GM13977 (cell line): ENCODE measurements around the gene PPP3CA.

Experiments used
- DNase-seq: peaks from one replicate; pipeline ENCODE4 v3.0.0; 2012; ENCODE audit warnings: low spot score
- CTCF ChIP-seq: IDR thresholded peaks from 2 replicates; pipeline ENCODE4 v1.5.1; 2012; ENCODE audit warnings: mild to moderate bottlenecking, control low read depth; ENCODE audit not compliant: insufficient read depth; ENCODE audit errors: extremely low read depth, missing control alignments
- in situ Hi-C: fragments of 300-500 bp; cut with MboI; formaldehyde crosslinking; loops from one replicate; pipeline ENCODE4 v1.12.0; 2022; ENCODE audit warnings: low sequenced_read_pairs, low pct_unique_long_range_greater_than_20kb, mixed read lengths, inconsistent platforms; ENCODE audit not compliant: unreplicated experiment

The PPP3CA gene

DNA sequence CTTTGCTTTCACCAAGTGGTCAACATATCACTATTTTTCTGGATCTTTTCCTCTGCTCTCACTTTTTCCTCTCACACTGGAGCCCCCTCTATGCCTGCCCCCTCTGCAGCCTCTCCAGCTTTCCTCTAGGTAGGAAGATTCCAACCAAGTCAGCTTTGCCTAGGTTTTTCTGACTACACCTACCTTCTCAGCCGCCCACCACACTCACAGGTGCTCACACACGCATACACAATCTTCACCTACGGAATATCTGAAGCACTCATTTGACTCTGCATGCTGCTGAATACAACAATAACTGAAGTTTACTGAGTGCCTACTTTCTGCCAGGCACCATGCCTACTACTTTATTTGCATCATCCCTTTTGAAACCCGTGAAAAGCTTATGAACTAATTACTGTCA lies 328.0 kb downstream of the PPP3CA start:
- DNase-seq, result no peak
- no peak for TF ChIP-seq CTCF
- in situ Hi-C loops, result no loop called here

DNA sequence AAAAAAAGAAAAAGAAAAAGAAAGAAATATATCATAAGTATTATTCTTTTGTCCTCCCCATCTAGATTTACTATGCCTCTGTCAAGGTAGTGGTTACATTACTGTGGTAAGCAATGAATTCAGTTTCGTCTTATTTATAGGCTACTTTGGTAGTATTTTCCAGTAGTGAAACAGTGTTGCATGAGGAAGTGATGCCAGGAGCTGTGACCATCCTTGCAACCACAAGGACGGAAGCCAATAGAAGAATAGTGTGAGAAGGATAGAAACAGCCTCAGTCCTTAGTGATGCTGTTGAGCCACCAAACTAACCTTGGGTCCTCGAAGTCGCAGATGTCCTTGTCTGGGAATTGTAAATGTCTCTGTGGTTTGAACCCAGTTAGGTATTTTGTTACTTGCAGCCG lies 328.5 kb downstream of the PPP3CA start:
- in situ Hi-C loops, result no loop called here
- DNase-seq, result peak; percentile 45
- TF ChIP-seq CTCF, result no peak

- TF ChIP-seq CTCF, result no peak
- DNase-seq, result peak; percentile 30
- in situ Hi-C loops, result no loop called here
These were observed 332.9 kb downstream of the PPP3CA start for GRCh38 chr4:101014417-101014816.

DNA sequence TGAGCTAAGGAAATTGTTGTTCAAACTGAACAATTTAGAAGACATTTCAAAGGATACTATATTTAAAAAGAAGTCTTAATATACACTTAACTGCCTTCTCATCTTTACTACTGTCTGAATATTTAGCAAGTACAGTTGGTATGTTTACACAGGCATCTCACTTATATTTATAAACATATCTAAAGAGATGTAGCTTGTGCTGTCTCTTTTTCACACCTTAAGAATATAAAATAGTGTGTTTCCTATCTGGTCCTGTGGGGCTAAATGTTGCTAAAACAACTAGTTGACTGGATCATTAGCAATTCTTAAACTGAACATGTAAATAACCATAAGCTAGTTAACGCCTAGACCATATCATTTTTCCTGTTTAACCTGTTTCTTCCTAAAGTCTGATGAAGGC lies 336.3 kb downstream of the PPP3CA start:
- no peak for DNase-seq
- TF ChIP-seq CTCF, result no peak
- in situ Hi-C loops, result no loop called here

- no peak for TF ChIP-seq CTCF
- no peak for DNase-seq
These were observed 337.9 kb downstream of the PPP3CA start for GRCh38 chr4:101009471-101009870.

DNA sequence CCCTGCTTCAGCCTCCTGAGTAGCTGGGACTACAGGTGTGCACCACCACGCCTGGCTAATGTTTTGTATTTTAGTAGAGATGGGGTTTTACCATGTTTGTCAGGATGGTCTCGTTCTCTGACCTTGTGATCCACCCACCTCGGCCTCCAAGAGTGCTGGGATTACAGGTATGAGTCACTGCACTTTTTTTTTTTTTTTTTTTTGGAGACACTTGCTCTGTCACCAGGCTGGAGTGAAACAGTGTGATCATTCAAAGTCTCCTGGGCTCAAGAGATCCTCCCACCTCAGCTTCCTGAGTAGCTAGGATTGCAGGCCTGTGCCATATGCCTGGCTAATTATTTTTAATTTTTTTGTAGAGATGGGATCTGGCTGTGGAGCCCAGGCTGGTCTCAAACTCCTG lies 338.8 kb downstream of the PPP3CA start:
- no peak for DNase-seq
- no peak for TF ChIP-seq CTCF
- in situ Hi-C loops, result no loop called here

More at GRCh38 chr4:101009471-101009870, 337.9 kb downstream of the PPP3CA start:
- in situ Hi-C loops, result no loop called here

- in situ Hi-C loops, result no loop called here
- no peak for TF ChIP-seq CTCF
- no peak for DNase-seq
These were observed 341.7 kb downstream of the PPP3CA start for GRCh38 chr4:101005659-101006058.
